Measurements from ENCODE around the gene NTNG1.

The NTNG1 gene

DNA sequence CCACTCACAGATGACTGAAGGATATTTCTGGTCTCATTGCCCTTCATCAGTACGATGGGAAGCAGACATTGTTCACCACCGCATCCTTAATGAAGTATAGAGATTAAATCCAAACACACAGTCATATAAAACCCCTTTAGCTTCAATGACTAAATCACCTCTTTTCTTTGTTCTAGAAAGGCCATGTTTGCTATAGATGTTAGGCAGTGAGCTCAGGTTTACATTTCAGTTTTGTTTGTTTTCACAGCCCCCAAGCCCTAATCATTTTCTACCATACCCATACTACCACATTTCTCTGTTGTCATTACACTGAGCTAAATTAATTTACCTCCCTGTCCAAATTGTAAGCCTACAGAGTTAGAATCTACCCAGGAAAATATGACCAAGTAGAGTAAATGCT lies 385.1 kb downstream of the NTNG1 start:
- no peak for FAIRE-seq

DNA sequence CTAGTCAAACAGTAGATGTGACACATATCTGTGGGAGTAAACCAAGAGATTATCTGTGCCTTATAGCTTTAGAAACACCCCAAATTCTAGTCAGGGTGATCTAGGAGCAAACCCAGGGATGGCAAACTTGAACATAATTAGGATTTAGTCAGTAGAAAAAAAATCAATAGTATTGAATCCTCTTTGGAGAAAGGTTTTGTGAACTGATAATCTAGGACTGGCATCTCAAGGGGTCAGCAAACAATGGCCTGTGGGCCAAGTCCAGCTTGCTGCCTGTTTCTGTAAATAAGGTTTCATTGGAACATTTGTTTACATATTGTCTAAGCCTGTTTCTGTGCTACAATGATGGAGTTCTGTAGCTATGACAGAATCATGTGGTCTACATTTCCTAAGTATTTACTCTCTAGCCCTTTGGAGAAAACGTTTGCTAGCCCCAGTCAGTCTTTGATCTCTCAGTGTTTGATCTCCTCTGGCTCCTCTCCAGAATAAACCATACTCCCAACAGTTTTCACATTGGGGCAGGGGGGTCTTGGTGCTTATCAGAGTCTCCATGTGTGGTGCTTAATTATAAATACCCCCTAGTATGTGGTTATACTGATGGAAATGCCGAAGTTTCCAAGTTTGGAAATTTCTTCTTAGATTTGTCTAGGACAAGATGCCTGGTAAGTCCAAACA lies 385.8 kb downstream of the NTNG1 start:
- FAIRE-seq: no peak

DNA sequence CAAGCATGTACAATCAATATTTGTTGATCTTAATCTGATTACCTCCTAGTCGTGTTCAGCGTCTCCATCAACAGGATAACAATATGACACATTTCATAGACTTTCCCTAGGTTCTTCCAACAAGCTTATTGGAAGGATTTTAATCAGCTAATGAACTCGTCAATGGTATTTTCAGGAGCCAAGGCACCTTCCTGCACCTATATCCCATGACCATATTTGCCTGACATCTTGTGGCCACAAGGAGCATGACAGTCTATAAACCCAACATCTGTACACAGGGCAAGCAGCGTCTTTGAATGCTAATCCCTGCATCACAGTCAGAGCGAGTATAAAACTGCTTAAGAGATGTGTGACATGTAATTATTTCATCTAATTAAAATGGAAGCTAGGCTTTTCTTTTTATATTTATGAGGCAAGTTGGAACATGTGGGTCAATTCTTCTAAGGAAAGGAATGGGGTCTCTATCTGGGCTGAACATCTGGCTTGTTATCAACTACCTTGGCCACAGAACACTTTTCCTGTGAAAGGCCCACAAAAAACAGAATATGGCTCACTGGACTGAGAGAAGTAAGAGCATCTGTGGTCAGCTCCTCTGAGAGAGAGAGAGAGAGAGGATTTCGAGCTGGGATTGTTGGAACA lies 388.8 kb downstream of the NTNG1 start:
- FAIRE-seq: peak; percentile 56

DNA sequence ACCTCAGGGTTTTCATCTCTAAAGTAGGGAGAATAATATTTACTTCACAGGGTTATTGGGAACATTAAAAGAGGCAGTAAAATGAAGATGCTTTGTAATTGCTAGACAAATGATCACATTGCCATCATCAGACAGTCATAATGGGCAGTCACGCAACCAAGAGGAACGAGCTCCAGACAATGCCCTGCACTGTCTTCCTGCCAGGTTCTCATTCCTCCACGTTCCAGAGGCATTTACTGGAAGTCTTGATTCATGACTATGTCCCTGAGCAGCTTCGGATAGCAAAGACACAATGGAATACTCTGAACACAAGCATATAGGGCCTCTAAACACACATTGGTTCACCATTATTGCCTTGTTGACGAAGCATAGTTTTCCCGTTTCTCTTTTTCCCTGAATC lies 389.7 kb downstream of the NTNG1 start:
- no peak for FAIRE-seq

DNA sequence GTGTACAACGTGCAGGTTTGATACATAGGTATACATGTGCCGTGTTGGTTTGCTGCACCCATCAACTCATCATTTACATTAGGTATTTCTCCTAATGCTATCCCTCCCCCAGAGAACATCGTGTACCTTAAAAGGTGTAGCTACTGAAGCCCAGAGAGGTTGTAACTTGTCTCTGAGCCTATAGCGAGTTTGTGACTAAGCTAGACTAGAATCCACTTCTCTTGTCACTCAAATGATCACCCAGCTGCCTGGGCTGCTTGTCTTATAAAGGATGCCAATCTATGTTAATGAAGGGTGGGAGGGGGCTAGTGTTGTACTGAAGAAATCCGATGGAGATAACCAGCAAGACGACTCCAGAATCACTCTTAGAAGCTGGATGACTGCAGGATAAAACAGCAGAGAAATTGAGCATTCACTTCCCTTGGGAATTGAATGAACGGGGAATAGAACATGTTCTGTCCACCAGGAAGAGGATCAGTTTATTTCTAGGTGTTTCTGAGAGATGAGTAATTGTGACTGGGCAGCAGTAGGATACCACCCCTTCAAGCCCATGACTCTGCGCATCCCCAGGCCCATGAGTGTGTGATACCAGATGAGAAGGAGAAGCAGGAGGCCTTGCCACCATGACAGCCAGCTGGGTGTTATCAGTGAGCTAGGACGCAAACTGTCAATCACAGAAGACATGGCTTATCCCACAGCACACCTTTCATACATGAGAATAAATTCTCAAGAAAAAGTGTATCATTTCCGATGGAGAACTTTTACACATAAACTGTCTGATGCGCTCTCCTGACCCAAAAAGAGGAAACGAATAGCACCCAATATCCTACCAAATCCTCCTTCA lies 390.4 kb downstream of the NTNG1 start:
- FAIRE-seq: no peak

DNA sequence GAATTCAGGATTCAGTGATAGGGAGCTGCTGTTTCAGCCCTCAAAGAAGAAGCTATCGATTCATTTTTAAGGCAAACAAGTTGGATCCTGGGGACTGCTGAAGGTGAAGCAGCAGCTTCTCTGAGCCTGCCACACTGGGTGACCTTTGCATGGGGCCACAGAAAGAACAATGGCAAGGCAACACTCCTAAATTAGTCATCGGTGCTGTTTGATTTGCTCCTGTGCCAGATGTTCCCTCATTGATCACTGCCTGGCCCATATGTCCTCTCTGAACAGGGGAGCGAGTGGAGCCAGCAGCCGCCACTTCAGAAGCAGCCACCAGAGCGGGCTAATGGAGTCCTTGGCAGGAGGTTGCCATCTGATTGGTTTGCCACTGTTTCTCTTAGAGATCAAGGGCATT lies 391.5 kb downstream of the NTNG1 start:
- FAIRE-seq: peak; percentile 71

All from islet of Langerhans (tissue), 1 donor.